Heart left ventricle (tissue), 16 donors: ENCODE measurements around the gene EMC7. TPM values are rescaled to one million over a fixed set of nuclear protein-coding genes. Genes with fewer than 3 reads are reported as not detected.
"Not testable (repeated sequence)": the region's sequence is repeated elsewhere in the genome, so short reads cannot be mapped to it uniquely, and the experiment has no call there.

Experiments used
- ATAC-seq, 4 donors: fragments of 200-7000 bp; cut with Tn5 transposase; one replicate each; pipeline ENCODE4 v1.9.1; 2020 to 2022; ENCODE audit warnings: moderate library complexity in 4 of 4, mild to moderate bottlenecking in 3 of 4, moderate number of reproducible peaks in 1 of 4
- DNase-seq, 5 donors: peaks; one replicate each; pipeline ENCODE4 v3.0.0-alpha.2; 2020
- H3K27ac ChIP-seq, 12 donors: fragments of 200-600 bp; sonication (generic) in 4 of 12; one replicate each; pipeline versions ENCODE4 v1.5.0 to v1.8.0; 2016 to 2022; ENCODE audit warnings: mild to moderate bottlenecking in 2 of 12
- H3K27me3 ChIP-seq, 9 donors: fragments of 200-600 bp; sonication (generic) in 2 of 9; one replicate each; pipeline versions ENCODE4 v1.5.1 to v1.8.0; 2016 to 2022; ENCODE audit warnings: mild to moderate bottlenecking in 3 of 9
- H3K36me3 ChIP-seq, 9 donors: fragments of 200-600 bp; sonication (generic) in 2 of 9; one replicate each; pipeline versions ENCODE4 v1.5.0 to v1.8.0; 2018 to 2022; ENCODE audit warnings: mild to moderate bottlenecking in 2 of 9
- H3K4me1 ChIP-seq, 12 donors: fragments of 200-600 bp; sonication (generic) in 4 of 12; one replicate each; pipeline versions ENCODE4 v1.5.0 to v1.8.0; 2016 to 2022; ENCODE audit warnings: mild to moderate bottlenecking in 3 of 12
- H3K4me3 ChIP-seq, 12 donors: fragments of 200-600 bp; sonication (generic) in 4 of 12; one replicate each; pipeline versions ENCODE4 v1.5.0 to v1.8.0; 2017 to 2022; ENCODE audit warnings: mild to moderate bottlenecking in 9 of 12, moderate library complexity in 4 of 12
- H3K9me3 ChIP-seq, 12 donors: fragments of 200-600 bp; sonication (generic) in 4 of 12; one replicate each; pipeline versions ENCODE4 v1.5.0 to v1.8.0; 2016 to 2022; ENCODE audit warnings: mild to moderate bottlenecking in 1 of 12
- CTCF ChIP-seq, 12 donors: fragments of 200-600 bp; sonication (generic) in 4 of 12; IDR thresholded peaks; one replicate each; pipeline versions ENCODE4 v1.5.0 to v1.8.0; 2018 to 2022; ENCODE audit warnings: antibody characterized with exemption in 12 of 12, mild to moderate bottlenecking in 5 of 12
- POLR2A ChIP-seq, 2 donors: fragments of 450-650 bp; IDR thresholded peaks; one replicate each; pipeline ENCODE4 v1.6.1; 2017; ENCODE audit warnings: antibody characterized with exemption in 2 of 2, mild to moderate bottlenecking in 2 of 2, moderate library complexity in 2 of 2
- WGBS, 4 donors: extraction: QIAGEN DNeasy Blood & Tissue Kit in 2 of 4; methylation state at CpG; one replicate each; pipeline versions ENCODE4 v1.1.5 to v1.1.7; 2013 to 2018; 5-methylcytosine and 5-hydroxymethylcytosine counted together
- intact Hi-C, 10 donors: fragments of 100-400 bp; cut with DNase I; formaldehyde crosslinking; loops; one replicate each; pipeline versions ENCODE4 v1.11.1 to v1.14.2; 2022
- polyA plus RNA-seq, 2 donors: library from polyadenylated mRNA; stranded (reverse); fragments of 200-250 nt; gene quantifications; one replicate each; pipeline ENCODE4 v1.2.3, GENCODE V29; 2013
- total RNA-seq, 9 donors: library from RNA; depleted of rRNA in 2 of 9; stranded (reverse); fragments of >200 nt in 2 of 9; fragmentation: NEBNext Ultra II Directional in 3 of 9; extraction: Animal tissue kit (Norgen Biotek cat#: 25700) in 3 of 9; gene quantifications; one replicate each; pipeline versions ENCODE4 v1.1.0 to v1.2.4, GENCODE V29; 2016 to 2023
- donor health status: ischemic (EF 13 %, LVEDD 7.1; RV severe dilation, severe dysfunction).
- donor health status: healthy with polysubstance abuse.
- donor health status: DM: no; HTN: yes; CAD: no.
- donor health status: DM: no; HTN: no; CAD: no.
- donor health status: ischemic (EF 25% LVEDD 6.9; RV normal size, moderate dysfunction).
- donor health status: ischemic (EF 25% LVEDD 5.7; RV mildly dilated, moderate dysfunction).
- donor health status: healthy.
- donor health status: DM: yes; HTN: yes; CAD: no.
- donor health status: ischemic (EF 35%, LVEDD 5.7; RV mildly dilated, moderate dysfunction).
- donor health status: nonischemic (EF 11% LVEDD 7.7; RV severe dilation, severe dysfunction).
- donor health status: DM: yes; HTN: yes; CAD: no.
- donor health status: PGD.
- donor health status: ischemic (EF 29% LVEDD 5.4; RV normal size, mild dysfunction).
- donor health status: nonischemic (EF 23%, LVEDD 6.1; RV moderate dilation, normal function).

Gene EMC7
- total and polyA plus RNA-seq, 11 donors: 28.9 to 143 (median 65.2) TPM

- TF ChIP-seq POLR2A (IDR thresholded peaks at IDR 0.05) (no peak), CTCF (IDR thresholded peaks at IDR 0.05) (no peak)
- ATAC-seq: no peak
- Histone ChIP-seq H3K4me3 (no peak overlapping the region), H3K27me3 (no peaks in the 10 kb centered on the region), H3K4me1 (no peaks in the 10 kb centered on the region), H3K9me3 (no peaks in the 10 kb centered on the region), H3K27ac (no peak overlapping the region), H3K36me3 (no peaks in the 10 kb centered on the region)
- 71 to 76% (median 74%) methylated on average over 4 of the region's 4 CpGs for WGBS, 4 donors
- DNase-seq: no peak
- intact Hi-C loops: no loop called here
Observed at GRCh38 chr15:34124651-34125050, 23.0 kb upstream of the EMC7 start.

GRCh38 chr15:34122771-34123183 lies 21.1 kb upstream of the EMC7 start:
- intact Hi-C loops: no loop called here
- Histone ChIP-seq H3K4me1 (no peaks in the 10 kb centered on the region), H3K27me3 (no peaks in the 10 kb centered on the region), H3K27ac (no peak overlapping the region), H3K4me3 (no peak overlapping the region), H3K36me3 (no peaks in the 10 kb centered on the region), H3K9me3 (no peaks in the 10 kb centered on the region)
- ATAC-seq (no peak), DNase-seq (no peak)
- TF ChIP-seq CTCF (IDR thresholded peaks at IDR 0.05) (no peak), POLR2A (IDR thresholded peaks at IDR 0.05) (no peak)
- 54 to 72% (median 62%) methylated on average over 6 of the region's 6 CpGs for WGBS, 4 donors

GRCh38 chr15:34121786-34122185 lies 20.1 kb upstream of the EMC7 start:
- ATAC-seq, H3K4me3 ChIP-seq, H3K9me3 ChIP-seq, H3K36me3 ChIP-seq, H3K4me1 ChIP-seq, intact Hi-C loops, H3K27me3 ChIP-seq, H3K27ac ChIP-seq, DNase-seq: not testable (repeated sequence)
- WGBS, 4 donors: 82 to 87% (median 84%) methylated on average over 12 of the region's 12 CpGs

- ATAC-seq, intact Hi-C loops: not testable (repeated sequence)
- 66 to 82% (median 71%) methylated on average over 2 of the region's 2 CpGs for WGBS, 4 donors
Observed at GRCh38 chr15:34120420-34120819, 18.8 kb upstream of the EMC7 start.

GRCh38 chr15:34119291-34119690 lies 17.6 kb upstream of the EMC7 start:
- H3K4me3 ChIP-seq: no peak overlapping the region
- H3K9me3 ChIP-seq: no peaks in the 10 kb centered on the region
- DNase-seq (no peak), ATAC-seq (no peak)
- WGBS, 4 donors: 71 to 76% (median 75%) methylated on average over 4 of the region's 4 CpGs
- H3K27ac ChIP-seq: no peak overlapping the region
- no peaks in the 10 kb centered on the region for H3K36me3 ChIP-seq
- intact Hi-C loops: loop anchor here in 1 of 10 donors (5.0 kb wide), 1 partner anchor 52 kb away; no protein-coding TSS in a partner anchor
- no peaks in the 10 kb centered on the region for H3K4me1 ChIP-seq
- TF ChIP-seq POLR2A (IDR thresholded peaks at IDR 0.05) (no peak), CTCF (IDR thresholded peaks at IDR 0.05) (no peak)
- peaks cover 0 to 25% (median 0%) of the 10 kb centered on the region in 9 donors for H3K27me3 ChIP-seq

More at GRCh38 chr15:34120420-34120819, 18.8 kb upstream of the EMC7 start:
- DNase-seq, H3K27ac ChIP-seq, H3K9me3 ChIP-seq, H3K4me1 ChIP-seq, H3K36me3 ChIP-seq, H3K4me3 ChIP-seq: not testable (repeated sequence)
- H3K27me3 ChIP-seq: peaks cover 0 to 16% (median 0%) of the 10 kb centered on the region in 9 donors
